T-helper 2 cell (primary cell): ENCODE measurements around the gene PLXDC2.
"Not testable (repeated sequence)": the region's sequence is repeated elsewhere in the genome, so short reads cannot be mapped to it uniquely, and the experiment has no call there.

ENCODE experiments used
- DNase-seq, 5 experiments: peaks; one replicate each; pipeline versions ENCODE4 v3.0.0 to v3.0.0-alpha.2; 2012 to 2022

Gene PLXDC2

GRCh38 chr10:20132816-20133215 is 316.6 kb downstream of the PLXDC2 start:
- no peak for DNase-seq

DNA sequence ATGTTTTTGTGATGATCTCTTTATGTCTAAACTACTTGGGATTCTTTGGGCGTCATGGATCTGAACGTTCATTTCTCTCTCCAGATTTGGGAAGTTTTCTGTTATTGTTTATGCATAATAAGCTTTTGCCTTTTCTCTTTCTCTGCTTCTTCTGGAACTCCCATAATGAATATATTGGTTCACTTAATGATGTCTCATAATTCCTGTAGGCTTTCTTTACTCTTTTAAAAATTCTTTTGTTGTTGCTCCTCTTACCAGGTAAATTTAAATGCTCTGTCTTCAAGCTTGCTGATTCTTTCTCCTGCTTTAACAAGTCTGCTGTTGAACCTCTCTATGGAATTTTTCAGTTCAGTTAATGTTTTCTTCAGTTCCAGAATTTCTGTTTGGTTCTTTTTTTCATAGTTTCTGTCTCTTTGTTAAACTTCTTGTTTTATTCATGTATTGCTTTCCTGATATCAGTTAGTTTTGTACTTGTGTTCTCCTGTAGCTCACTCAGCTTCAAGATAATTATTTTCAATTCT is 317.5 kb downstream of the PLXDC2 start:
- DNase-seq, result no peak

DNA sequence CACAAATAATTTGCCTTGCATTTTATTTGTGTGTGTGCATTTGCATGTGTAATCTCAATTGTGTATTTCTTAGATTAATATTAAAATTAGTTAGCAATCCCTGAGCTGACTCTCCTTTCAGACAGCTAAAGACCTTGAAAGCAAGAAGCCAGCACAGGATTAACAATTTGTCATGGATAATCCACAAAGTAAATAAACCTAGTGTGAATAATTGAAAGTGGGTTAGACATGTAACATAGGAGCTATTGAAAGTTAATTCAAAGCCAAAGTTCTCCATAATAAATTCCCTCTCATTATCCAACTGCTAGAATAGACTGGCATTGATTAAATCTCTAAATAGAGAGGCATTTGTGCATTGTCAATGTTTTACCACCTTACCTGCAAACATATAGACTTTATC is 326.1 kb downstream of the PLXDC2 start:
- no peak for DNase-seq

- DNase-seq, result no peak
Observed at GRCh38 chr10:20144268-20144667, 328.0 kb downstream of the PLXDC2 start.

DNA sequence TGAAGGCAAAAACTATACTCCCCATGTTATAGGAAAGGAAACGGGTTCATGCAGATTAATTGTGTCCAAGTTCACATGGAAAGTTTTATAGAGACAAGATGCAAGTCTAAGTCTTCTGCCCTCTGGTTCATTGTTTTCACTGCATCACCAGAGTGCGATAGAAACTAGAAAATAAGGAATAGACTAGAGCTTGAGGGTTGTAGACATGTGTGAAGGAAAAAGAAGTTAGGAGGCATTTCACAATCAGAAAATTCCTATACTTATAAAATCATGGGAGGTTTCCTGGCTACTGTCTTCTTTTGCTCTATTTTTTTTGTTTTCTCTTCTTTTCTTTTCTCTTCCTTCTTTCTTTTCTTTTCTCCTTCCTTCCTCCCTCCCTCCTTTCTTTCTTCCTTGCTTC is 329.8 kb downstream of the PLXDC2 start:
- DNase-seq, result no peak

- no peak for DNase-seq
Observed at GRCh38 chr10:20147684-20148083, 331.5 kb downstream of the PLXDC2 start.

DNA sequence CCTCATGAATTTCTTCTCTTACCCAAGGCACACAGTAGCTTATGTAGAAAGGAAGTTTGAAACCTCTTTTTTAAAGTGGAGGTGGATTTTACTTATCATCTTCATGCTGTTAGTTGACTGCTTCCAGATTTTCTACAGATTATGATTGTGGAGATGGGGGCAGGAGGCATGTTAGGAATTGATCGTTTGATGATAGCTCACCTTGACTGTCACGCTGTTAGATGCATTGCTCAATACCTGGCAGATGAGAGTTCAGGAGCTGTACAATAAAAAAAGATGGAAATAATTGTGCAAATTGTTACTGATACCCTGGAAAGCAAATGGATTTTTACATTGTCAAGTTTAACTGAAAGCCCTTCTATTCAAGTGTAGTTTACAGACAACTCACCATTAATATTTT is 340.3 kb downstream of the PLXDC2 start:
- no peak for DNase-seq

DNA sequence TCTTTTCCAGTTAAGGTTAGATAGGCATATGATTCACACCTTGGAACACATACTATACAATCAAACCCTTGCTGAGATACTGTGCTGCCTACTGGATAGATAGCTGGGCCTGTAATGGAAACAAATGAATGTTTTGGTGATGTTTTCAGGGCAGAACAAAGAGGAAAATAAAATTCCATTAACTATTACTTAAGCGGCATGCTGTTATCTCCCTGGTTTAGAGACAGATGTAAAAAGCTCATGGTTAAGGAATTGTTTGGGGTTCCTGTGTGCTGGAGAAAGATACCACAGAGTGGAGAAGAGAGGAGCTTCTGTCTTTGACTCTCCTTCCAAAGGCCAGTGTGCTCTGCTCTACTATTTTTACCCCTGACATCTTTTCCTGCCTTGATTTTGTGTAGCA is 341.1 kb downstream of the PLXDC2 start:
- DNase-seq, result no peak

DNA sequence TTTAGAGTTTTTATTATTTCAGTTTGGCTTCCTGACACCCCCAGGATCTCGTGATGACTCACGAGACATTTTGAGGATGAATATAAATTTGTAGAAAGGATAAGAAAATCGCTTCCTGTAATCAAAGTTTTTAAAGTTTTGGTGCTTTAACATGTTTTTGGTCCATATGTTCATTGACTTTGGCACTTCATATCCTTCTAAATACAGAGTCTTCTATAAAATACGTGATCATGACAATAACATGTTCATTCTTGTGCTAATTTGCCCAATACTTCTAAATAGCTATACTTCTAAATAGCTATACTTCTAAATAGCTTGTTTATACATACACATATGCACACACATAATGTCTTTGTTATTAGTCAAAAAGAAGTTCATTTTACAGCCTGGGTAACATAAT is 341.9 kb downstream of the PLXDC2 start:
- DNase-seq, result no peak

- DNase-seq, result no peak
Observed at GRCh38 chr10:20162123-20162522, 345.9 kb downstream of the PLXDC2 start.

- no peak for DNase-seq
Observed at GRCh38 chr10:20166096-20166675, 350.0 kb downstream of the PLXDC2 start.

DNA sequence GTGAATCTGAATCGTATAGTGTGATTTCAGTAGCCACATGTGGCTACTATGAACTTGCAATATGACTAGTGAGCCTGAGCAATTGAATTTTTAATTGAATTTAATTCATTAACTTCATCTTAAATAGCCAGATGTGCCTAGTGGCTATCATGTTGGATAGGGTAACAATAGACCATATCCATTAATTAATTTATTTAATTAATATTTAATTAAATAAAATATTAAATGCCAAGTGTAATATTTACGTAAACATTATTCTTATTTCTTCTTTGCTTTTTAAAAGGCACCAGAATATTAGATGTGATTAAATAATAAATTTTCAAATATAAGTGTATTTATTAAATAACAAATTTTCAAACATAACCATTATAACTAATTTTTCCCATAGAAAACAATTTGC is 354.4 kb downstream of the PLXDC2 start:
- no peak for DNase-seq

DNA sequence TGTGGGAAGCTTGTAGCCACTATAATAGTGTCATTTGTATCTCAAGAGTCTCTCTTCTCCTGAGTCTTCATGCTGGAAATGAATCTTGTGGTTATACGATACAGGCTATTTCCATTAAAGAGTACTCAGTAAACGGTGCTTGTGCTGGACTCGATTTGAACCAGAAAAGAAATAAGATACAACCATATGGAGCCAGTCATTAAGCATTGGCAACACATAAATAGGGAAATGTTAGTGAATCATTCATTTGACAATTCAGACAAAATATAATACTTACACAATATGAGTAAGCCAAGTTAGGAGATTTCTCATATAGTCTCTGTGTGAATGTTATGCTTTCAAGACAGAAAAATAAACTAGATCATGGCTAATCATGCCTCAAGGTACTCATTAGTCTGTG is 356.8 kb downstream of the PLXDC2 start:
- no peak for DNase-seq

GRCh38 chr10:20175719-20176118 is 359.5 kb downstream of the PLXDC2 start:
- DNase-seq, result no peak

DNA sequence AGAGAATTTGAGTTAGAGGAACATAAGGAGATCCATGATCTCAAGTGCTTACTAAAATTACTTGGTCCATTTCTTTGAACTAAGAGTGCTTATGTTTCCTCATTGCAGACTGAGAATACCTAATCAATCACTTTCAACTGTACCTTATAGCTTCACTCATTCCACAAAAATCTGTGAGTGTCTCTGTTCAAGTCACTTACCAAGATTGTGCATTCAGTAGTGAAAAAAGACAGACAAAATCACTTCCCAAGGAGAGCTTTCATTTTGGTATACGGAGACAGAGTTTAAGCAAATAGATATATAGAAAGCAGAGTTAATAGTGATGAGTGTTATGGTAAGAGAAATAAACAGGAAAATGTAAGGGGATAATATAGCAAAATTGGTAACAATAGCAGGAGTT is 364.5 kb downstream of the PLXDC2 start:
- DNase-seq, result no peak

DNA sequence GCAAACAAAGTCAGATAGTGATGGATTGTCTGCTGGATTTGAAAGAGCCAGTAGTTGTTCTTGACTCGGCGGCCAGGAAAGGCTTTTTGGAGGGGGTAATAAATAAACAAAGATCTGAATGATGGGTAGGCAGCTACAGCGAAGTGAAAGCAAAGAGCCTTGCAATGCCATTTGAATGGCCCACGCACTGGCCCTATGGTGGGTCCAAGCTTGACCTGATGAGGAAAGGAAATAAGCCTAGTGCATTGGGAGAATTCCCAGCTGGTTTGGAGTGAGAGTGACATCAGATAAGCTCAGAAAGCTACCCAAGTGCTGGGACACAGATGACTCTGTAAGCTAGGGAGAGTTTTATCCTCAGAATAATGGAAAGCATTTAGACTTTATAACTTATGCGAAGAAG is 365.2 kb downstream of the PLXDC2 start:
- no peak for DNase-seq

GRCh38 chr10:20185116-20185515 is 368.9 kb downstream of the PLXDC2 start:
- DNase-seq, result no peak

DNA sequence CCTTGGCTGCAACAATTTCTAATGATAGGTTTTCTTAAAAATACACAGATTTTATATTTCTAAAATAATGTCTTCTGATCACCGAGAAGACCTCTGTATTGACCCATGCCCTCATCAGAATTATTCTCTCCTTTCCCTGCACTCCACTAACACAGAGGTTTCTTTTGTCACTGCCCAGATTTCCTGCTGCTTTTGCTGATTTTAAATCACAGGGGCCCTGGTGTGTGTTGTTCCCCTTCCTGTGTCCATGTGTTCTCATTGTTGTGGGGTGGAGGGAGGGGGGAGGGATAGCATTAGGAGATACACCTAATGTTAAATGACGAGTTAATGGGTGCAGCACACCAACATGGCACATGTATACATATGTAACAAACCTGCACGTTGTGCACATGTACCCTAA is 375.2 kb downstream of the PLXDC2 start:
- not testable (repeated sequence) for DNase-seq

GRCh38 chr10:20195076-20195475 is 378.8 kb downstream of the PLXDC2 start:
- DNase-seq, result no peak

DNA sequence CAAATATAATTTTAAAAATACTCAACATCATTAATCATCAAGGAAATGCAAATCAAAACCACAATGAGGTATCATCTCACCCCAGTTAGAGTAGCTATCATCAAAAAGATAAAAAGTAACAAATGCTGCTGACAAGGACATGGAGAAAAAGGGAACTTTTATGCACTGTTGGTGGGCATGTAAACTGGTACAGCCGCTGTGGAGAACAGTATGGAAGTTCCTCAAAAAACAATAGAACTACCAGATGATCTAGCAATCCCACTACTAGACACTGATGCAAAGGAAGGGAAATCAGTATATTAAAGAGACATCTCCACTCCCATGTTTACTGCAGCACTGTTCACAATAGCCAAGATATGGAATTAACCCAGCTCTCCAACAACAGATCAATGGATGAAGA is 384.5 kb downstream of the PLXDC2 start:
- DNase-seq, result no peak

DNA sequence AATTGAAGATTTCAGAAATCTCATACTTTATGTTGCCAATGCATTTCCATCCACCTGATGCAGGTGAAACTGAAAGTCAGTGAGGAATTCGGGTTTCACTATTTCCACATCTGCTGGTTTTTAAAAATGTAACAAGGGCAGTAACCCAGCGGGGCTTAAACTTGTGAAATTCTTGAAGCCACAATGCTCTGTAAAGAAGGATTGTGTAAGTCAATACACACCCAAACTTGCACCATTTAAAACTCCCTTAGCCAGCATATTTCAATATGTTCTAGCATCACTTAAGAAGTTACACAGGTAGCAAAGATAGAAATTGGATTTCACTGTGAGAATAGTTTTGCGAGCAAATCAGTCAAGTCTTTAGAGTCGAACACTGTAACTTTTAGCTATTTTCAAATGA is 386.1 kb downstream of the PLXDC2 start:
- no peak for DNase-seq

GRCh38 chr10:20207653-20208052 is 391.4 kb downstream of the PLXDC2 start:
- DNase-seq, result no peak

DNA sequence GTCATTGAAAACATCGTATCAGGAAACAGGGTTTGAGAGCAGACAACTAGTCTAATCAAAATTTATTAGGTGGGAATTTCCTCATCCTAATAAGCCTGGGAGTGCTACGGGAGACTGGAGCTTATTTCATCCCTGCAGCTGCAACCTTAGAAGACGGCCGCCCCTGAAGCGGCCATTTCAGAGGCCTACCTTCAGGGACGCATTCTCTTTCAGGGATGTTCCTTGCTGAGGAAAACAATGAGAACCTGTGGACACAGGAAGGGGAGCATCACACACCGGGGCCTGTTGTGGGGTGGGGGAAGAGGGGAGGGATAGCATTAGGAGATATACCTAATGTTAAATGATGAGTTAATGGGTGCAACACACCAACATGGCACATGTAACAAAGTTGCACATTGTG is 392.9 kb downstream of the PLXDC2 start:
- DNase-seq, result not testable (repeated sequence)

- DNase-seq, result no peak
Observed at GRCh38 chr10:20215547-20216152, 399.4 kb downstream of the PLXDC2 start.

DNA sequence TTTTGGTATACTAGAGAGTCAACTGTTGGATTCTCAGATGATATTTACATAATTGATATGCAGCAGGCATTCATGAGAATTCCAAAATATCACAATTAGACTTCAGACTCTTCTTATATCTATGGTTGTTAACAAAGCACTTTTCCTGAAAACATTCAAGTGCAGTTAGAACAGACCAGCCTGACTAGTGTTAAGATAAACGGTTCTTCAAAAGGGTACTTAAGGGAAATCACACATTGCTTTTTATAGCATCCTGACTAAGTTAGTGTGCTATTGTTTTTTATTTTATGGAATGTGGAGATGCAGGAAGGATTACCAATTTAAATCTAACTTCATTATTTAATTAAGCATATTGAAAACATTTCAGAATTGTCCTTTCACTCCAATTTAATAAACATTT is 405.1 kb downstream of the PLXDC2 start:
- no peak for DNase-seq
